Suppressor macrophage treated with lipopolysaccharide for 4 hours (primary cell): ENCODE measurements around the gene RCC2.
"Not testable (repeated sequence)": the region's sequence is repeated elsewhere in the genome, so short reads cannot be mapped to it uniquely, and the experiment has no call there.

ENCODE experiments used
- DNase-seq: peaks from one replicate; pipeline ENCODE4 v3.0.0-alpha.2; 2020

The RCC2 gene

DNA sequence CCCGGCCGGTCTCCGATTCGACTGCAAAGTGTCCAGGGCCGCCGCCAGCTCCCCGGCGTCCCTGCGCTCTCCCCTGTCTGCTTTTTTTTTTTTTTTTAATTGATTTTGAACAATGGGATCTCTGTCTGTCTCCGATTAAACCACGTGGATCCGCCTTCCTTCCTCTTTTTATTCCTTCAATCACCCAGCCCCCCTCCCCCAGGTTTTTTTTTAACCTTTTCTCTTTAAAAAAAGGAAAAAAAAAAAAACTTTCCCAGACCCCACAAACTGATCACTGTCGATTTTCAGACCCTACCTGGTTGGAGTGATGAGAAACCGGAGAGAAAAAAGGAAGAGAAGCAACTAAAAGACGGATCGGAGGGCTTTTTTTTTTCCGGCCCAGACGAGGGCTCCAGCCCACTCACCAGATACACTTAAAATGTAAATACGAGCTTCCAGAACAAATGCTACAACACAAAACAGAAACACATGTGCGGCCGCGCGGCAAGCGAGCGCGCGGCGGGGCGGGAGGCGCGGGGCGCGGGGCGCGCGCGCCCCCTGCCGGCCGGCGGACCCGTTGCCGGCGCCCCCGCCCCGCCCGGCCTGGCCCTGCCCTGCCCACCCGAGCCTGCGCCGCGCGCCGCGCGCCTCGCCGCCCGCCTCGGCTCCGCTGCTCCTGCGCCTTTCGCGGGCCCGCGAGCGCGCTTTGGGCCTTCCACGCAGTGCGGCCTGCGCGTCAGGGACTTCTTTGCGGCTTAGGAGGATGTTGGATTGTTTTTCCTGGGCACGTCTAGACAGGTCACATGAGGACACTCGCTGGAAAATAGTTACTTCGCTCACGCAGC, at the start of gene RCC2:
RCC2 (minus strand) TSS at position 428 of the 824 bp plus-strand sequence. CDS start 1,163 bp downstream, outside the sequence.
- peak; percentile 85 for DNase-seq

DNA sequence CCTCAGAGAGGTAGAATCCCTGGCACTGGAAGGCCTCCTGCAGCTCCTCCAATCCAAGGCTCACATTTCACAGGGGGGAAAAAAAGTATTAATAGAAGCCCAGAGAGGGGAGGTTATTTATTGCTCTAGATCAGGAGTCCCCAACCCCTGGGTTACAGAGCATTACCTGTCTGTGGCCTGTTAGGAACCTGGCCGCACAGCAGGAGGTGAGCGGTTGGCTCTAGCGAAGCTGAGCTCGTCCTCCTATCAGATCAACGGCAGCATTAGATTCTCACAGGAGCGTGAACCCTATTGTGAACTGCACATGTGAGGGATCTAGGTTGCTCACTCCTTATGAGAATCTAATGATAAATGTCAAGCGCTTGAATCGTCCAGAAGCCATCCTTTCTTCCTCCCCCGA, 46.8 kb upstream of the RCC2 start:
- no peak for DNase-seq

DNA sequence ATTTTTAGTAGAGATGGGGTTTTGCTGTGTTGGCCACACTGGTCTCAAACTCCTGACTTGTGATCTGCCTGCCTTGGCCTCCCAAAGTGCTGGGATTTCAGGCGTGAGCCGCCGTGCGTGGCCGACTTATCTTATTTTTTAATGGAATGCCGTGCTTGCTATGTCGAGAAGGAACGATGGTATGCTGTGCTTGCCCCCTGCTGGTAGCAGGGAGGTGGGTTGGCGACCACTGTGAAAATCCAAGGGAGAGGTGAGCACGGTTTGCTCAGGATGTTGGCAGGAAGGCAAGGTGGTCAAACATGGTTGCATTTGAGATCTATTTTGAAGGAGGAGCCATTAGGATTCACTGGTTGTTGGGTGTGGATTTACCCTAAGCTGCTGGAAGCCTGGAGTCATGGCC, 45.8 kb upstream of the RCC2 start:
- DNase-seq = no peak

DNA sequence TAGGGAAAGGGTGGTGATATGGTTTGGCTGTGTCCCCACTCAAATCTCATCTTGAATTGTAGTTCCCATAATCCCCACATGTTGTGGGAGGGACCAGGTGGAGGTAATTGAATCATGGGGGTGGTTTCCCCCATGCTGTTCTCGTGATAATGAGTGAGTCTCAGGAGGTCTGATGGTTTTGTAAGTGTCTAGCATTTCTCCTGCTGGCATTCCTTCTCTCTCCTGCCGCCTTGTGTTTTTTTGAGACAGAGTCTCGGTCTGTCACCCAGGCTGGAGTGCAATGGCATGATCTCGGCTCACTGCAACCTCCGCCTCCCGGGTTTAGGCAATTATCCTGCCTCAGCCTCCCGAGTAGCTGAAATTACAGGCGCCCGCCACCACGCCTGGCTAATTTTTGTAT, 42.5 kb upstream of the RCC2 start:
- DNase-seq = not testable (repeated sequence)

DNA sequence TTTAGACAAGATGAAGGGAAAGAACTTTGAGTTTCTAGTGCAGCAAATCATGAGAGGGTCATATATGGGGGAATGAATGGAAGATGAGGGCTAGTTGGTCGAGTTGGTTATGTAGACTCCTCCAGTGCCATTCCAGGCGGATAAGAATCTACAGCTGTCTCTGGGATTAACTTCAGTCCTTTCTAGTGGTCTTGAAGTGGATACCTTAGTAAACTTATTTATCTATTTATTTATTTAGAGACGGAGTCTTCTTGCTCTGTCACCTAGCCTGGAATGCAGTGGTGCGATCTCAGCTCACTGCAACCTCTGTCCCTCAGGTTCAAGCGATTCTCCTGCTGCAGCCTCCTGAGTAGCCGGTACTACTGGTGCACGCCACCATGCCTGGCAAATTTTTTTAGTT, 41.4 kb upstream of the RCC2 start:
- no peak for DNase-seq

DNA sequence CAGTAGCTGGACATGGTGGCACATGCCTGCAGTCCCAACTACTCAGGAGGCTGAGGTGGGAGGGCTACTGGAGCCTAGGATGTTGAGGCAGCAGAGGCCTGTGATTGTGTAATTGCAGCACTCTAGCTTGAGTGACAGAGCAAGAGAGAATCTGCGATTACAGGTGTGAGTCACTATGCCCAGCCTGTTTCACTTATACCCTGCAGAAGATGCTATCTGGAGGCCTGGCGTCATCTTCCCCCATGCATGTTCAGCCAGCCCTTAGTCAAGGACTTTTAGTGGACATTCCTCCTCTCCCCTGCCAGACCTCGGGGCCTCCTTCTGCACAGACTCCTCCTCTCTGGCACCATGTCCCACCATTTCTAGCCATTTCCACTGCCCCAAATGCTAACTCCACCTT, 36.3 kb upstream of the RCC2 start:
- no peak for DNase-seq

DNA sequence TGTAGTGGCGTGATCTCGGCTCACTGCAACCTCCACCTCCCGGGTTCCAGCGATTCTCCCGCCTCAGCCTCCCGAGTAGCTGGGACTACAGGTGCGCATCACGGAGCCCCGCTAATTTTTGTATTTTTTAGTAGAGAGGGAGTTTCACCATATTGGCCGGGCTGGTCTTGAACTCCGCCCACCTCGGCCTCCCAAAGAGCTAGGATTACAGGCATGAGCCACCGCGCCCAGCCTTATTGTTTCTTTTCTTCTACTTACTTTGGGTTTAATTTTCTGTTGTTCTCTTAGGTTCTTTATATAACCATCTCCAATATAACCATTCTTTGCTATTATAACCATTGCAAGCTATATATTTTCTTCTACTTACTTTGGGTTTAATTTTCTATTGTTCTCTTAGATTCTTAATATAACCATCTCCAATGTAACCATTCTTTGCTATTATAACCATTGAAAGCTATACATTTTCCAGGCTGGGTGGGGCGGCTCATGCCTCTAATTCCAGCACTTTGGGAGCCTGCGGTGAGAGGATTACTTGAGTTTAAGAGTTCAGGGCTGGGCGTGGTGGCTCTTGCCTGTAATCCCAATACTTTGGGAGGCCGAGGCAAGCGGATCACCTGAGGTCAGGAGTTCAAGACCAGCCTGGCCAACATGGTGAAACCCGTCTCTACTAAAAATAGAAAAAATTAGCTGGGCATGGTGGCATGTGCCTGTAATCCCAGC, 35.5 kb upstream of the RCC2 start:
- not testable (repeated sequence) for DNase-seq

DNA sequence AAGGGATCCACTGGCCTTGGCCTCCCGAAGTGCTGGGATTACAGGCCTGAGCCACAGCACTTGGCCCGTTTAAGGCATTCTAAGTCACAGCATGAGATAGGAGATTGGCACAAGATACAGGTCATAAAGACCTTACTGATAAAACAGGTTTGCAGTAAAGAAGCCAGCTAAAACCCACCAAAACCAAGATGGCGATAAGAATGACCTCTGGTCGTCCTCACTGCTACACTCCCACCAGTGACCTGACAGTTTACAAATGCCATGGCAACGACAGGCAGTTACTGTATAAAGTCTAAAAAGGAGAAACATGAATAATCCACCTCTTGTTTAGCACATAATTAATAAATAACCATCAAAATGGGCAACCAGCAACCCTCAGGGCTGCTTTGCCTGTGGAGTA, 33.3 kb upstream of the RCC2 start:
- no peak for DNase-seq

DNA sequence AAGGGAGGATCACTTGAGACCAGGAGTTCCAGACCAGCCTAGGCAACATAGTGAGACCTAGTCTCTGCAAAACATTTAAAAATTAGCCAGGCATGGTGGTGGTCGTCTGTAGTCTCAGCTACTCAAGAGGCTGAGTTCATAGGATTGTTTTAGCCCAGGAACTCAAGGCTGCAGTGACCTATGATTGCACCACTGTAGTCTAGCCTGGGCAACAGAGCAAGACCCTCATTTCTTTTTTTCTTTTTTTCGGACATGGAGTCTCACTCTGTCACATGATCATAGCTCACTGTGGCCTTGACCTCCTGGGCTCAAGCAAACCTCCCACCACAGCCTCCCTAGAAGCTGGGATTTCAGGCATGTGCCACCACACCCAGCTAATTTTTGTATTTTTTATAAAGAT, 31.9 kb upstream of the RCC2 start:
- no peak for DNase-seq

DNA sequence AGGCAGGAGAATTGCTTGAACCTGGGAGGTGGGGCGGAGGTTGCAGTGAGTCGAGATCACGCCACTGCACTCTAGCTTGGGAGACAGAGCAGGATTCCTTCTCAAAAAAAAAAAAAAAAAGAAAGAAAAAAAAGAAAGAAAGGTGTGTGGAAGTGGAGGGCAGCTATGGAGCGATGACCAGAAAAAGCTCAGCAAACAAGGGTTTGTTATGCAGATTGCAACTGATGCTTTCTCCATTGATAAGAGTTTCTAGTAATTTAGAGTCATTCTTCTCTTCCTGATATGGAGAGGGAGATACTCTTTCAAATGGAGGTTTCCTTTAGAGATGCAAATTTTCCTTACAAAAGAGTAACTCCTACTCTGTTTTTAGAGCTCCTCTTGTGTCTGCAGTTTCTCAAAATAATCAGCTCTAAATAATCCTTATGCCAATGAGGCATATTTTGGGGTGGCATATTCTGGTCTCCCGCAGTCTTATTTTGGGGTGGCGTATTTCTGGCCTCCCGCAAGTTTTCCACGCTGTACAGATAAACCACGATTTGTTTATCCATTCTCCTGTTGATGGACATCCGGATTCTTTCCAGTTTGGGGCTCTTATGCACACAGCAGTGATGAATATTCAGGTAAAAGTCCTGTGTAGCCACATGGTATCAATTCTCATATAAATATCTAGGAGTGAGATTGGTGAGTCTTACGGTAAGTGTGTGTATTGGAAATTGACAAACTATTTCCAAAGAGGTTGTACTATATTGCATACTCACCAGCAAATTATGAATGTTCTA, 30.7 kb upstream of the RCC2 start:
- no peak for DNase-seq

DNA sequence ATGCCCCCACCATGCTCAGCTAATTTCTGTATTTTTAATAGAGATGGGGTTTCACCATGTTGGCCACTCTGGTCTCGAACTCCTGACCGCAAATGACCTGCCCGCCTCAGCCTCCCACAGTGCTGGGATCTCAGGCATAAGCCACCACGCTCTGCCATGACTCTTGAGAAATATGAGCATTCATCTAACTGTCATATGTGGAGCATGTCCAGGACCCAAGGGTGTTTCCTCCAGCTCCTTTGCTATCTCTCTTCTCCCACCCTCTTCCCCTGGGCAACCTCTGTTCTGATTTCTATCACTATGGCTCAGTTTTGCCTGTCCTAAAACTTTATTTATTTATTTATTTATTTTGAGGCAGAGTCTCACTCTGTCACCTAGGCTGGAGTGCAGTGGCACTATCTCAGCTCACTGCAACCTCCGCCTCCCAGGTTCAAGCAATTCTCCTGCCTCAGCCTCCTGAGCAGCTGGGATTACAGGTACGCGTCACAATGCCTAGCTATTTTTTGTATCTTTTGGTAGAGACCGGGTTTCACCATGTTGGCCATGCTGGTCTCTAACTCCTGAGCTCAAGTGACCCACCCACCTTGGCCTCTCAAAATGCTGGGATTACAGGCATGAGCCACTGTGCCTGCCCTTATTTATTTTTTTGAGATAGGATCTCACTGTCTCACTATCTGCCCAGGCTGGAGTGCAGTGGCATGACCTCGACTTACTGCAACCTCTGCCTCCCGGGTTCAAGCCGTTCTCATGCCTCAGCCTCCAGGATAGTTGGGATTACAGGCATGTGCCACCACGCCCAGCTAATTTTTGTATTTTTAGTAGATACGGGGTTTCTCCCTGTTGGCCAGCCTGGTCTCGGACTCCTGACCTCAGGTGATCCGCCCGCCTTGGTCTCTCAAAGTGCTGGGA, 29.1 kb upstream of the RCC2 start:
- not testable (repeated sequence) for DNase-seq

DNA sequence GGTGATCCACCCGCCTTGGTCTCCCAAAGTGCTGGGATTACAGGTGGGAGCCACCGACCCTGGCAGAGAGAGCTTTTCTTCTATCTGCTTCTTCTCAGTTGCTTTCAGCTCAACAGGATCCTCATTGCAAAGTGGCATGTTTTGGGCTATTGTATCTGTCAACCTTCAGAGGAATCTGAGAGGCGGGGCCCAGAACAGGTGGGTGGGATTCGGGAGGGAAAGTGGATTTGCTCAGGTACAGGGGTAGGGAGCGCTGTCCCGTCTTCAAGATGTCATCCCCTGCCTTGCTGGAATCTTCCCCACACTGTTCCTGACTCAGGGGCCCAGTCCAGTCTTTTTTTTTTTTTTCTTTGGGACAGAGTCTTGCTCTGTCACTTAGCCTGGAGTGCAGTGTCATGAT, 26.9 kb upstream of the RCC2 start:
- DNase-seq = no peak

DNA sequence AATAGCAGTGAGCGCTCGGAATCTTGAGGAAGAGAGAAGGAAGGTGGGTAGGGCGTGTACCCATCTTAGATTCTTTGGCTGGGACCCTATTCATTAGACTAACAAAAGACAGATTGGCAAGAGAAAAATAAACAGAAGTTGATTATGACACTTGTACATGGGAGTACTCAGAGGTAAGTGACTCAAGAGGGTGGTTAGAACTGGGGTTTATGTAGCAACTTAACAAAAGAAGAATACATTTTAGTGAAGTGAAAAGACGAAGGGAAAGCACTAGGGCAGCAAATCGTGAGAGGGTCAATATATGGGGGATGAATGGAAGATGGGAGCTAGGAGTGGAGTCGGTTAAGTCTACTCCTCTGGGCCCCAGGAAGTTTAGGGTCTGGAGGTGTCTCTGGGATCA, 25.8 kb upstream of the RCC2 start:
- DNase-seq = no peak

DNA sequence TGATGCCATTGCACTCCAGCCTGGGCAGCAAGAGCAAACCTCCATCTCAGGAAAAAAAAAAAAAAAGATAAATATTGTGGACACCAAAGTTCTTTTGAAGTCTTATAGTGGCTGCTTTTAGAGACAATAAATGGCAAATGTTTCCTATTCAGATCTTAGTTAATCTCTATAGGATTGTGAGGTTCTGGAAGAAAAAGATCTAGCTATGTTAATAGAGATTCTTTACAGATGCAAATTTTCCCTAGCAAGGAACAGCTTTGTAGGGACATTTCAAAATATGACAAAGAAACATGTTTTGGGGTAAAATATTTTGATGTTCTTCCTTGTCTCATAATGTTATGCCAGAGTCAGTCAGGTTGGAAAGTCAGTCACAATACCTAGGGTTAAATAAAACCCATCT, 24.5 kb upstream of the RCC2 start:
- no peak for DNase-seq

DNA sequence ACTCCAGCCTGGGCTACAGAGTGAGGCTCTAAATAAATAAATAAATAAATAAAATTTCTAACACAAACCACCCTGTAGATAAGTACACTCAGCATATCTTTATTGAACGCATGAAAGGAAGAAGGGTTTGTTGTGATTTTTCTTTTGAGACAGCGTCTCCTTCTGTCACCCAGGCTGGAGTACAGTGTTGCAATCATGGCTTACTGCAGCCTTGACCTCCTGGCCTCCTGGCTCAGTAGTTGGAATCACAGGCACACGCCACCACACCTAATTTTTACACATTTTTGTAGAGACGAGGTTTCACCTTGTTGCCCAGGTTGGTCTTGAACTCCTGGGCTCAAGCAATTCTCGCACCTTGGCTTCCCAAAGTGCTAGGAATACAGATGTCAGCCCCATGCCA, 23.2 kb upstream of the RCC2 start:
- DNase-seq = no peak

DNA sequence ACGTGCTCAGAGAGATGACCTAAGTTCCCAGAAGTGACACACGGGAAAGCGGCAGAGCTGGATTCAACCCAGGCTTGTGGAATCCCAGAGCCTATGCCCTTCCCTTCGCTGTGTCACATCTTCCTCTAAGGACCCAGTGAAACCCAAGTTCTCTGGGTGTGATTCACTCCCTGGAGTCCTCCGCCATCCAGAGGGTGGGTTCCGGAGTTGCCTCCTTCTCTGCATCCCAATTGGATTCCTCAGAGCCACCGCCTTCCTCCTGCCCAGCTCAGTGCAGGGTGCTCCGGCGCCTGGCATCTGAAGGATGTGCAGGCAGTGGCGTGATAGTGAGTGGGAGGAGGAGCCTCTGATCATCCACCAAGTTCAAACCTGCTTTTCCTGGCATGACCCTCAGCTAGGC, 20.7 kb upstream of the RCC2 start:
- DNase-seq = no peak

DNA sequence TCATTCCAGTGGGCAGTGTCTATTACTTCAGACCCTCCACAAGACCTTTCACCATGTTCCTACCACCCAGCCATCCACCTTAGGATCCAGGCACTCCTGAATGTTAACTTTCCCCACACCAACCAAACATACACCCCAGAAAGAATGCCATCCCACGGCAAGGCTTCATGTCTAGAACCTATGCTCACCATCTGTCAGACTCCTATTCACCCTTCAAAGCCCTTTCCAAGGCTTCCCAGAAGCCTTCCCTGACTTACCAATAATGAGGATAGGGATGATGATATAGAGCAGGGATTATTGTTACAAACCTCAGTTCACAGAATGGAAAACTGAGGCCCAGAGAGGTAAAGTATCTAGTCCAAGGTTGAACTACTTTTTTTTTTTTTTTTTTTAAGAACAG, 19.3 kb upstream of the RCC2 start:
- DNase-seq = no peak

DNA sequence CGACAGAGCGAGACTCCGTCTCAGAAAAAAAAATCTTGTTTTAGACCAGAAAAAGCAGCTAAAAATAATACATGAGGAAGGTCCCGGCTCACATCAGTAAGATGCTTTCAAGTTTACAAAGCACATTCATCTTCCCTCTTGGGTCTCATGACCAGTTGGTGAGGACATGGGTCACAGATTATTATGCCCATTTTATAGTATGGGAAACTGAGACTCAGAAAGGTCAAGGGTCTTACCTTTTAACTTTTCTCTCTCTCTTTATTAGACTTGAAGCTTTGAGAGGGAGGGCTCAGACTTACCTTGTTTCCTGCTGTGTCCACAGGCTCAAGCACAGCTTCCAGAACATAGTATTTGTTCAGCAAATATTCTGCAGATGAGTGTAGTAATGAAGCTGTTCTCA, 13.2 kb upstream of the RCC2 start:
- no peak for DNase-seq

DNA sequence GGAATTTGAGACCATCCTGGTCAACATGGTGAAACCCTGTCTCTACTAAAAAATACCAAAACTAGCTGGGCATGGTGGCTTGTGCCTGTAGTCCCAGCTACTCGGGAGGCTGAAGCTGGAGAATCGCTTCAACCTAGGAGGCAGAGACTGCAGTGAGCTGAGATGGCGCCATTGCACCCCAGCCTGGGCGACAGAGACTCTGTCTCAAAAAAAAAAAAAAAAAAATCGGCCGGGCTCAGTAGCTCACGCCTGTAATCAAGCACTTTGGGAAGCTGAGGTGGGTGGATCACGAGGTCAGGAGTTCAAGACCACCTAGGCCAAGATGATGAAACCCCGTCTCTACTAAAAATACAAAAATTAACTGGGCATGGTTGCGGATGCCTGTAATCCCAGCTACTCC, 12.7 kb upstream of the RCC2 start:
- not testable (repeated sequence) for DNase-seq

DNA sequence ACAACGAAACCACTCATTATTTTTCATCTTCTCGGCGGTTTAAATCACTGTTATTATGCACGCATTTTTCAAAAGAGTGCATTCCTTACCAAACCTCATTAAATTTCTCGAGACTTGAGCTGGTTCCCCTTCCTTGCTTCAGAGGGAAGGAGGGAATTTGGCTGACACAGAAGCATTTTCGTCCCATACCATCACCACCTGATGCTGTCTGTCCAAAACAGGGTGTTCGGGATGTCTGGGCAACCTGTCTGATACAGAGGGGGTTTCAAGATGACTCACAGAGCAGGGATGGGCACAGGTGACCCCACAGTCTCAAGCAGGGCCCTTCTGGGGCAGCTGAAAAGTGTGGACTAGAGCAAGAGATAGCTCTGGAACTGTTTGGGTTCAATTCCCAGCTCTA, 12.3 kb upstream of the RCC2 start:
- no peak for DNase-seq

DNA sequence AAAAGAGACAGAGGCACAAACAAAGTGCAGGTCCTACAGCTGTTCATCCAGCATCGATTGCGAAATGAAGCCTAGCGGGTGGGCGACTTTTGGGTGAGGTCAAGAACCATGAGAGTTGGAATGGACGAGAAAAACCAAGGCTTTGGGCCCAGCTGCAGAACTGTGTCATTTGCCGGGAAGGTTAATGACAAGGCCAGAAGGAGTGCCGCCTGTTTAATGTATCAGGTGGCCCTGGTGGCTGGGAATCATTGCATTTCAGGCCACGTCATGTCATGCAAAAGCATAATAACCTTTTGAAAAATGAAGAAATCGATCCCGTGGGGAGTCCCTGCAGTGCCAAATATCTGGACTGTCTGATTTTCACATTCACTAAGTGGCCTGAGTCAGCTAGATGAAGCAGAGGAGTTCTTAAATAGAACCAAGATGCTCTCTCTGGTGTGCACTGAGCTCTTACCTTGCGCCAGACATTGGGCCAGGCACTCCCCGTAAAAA, 8.1 kb upstream of the RCC2 start:
- no peak for DNase-seq

DNA sequence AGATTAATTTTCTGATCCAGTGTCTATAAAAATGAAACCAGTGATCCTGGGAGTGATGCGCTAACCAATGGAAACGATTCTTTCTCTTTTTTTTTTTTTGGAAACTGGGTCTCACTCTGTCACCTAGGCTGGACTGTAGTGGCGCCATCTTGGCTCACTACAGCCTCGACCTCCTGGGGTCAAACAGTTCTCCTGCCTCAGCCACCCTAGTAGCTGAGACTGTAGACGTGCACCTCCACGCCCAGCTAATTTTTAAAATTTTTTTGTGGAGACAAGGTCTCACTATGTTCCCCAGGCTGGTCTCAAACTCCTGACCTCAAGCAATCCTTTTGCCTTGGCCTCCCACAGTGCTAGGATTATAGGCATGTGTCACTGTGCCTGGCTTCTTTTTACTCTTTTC, 3.4 kb upstream of the RCC2 start:
- DNase-seq = no peak

DNA sequence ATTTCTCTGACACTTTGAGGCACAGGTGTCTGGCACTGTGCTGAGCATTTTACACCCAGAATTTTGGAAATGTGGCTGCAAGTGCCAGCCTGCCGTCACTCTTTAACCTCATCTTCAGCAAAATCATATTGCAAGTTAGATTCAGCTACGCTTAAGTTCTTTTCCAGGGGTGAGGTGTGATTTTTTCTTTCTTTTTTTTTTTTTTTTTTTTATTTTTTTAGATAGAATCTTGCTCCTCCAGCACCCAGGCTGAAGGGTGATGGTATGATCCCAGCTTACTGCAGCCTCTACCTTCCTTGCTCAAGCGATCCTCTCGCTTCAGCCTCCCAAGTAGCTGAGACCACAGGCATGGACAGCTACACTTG, 2.5 kb upstream of the RCC2 start:
- no peak for DNase-seq
